ENCODE measurements around the gene YJEFN3.

Gene YJEFN3

GRCh38 chr19:19570571-19570970 lies 41.9 kb downstream of the YJEFN3 start:
- H3K4me3 ChIP-seq (ENCODE audit: low read depth, low read length), result no peak overlapping the region
- TF ChIP-seq CTCF (IDR thresholded peaks at IDR 0.05; ENCODE audit: low read depth, low read length, missing control alignments), result no peak
- DNase-seq (ENCODE audit: low read depth), result no peak

GRCh38 chr19:19571071-19571786 lies 42.5 kb downstream of the YJEFN3 start:
- no peak for TF ChIP-seq CTCF (IDR thresholded peaks at IDR 0.05; ENCODE audit: low read depth, low read length, missing control alignments)
- H3K4me3 ChIP-seq (ENCODE audit: low read depth, low read length), result no peak overlapping the region
- no peak for DNase-seq (ENCODE audit: low read depth)

- TF ChIP-seq CTCF (IDR thresholded peaks at IDR 0.05; ENCODE audit: low read depth, low read length, missing control alignments), result no peak
- DNase-seq (ENCODE audit: low read depth), result no peak
- H3K4me3 ChIP-seq (ENCODE audit: low read depth, low read length), result no peak overlapping the region
These were observed 46.7 kb downstream of the YJEFN3 start for GRCh38 chr19:19575411-19575810.

- DNase-seq (ENCODE audit: low read depth), result no peak
- no peak overlapping the region for H3K4me3 ChIP-seq (ENCODE audit: low read depth, low read length)
- no peak for TF ChIP-seq CTCF (IDR thresholded peaks at IDR 0.05; ENCODE audit: low read depth, low read length, missing control alignments)
These were observed 49.5 kb downstream of the YJEFN3 start for GRCh38 chr19:19578252-19578651.

- DNase-seq (ENCODE audit: low read depth), result no peak
- H3K4me3 ChIP-seq (ENCODE audit: low read depth, low read length), result no peak overlapping the region
- no peak for TF ChIP-seq CTCF (IDR thresholded peaks at IDR 0.05; ENCODE audit: low read depth, low read length, missing control alignments)
These were observed 51.0 kb downstream of the YJEFN3 start for GRCh38 chr19:19579533-19580361.

GRCh38 chr19:19580418-19580817 lies 51.7 kb downstream of the YJEFN3 start:
- TF ChIP-seq CTCF (IDR thresholded peaks at IDR 0.05; ENCODE audit: low read depth, low read length, missing control alignments), result no peak
- no peak overlapping the region for H3K4me3 ChIP-seq (ENCODE audit: low read depth, low read length)
- DNase-seq (ENCODE audit: low read depth), result no peak
